OCI-LY7 (cell line): ENCODE measurements around the gene OR13G1. TPM values are rescaled to one million over a fixed set of nuclear protein-coding genes. Genes with fewer than 3 reads are reported as not detected.

Experiments
- BruUV-seq: library from RNA; stranded (reverse); fragments of 400-500 nt; replicated peaks from 2 replicates; lab custom pipeline; 2021; lab: Mats Ljungman, UMichigan
- CTCF ChIA-PET: fragments of 300-600 bp; sonication (Branson Sonifier 250); formaldehyde crosslinking; loops from one replicate; lab custom pipeline; 2022; ENCODE audit warnings: antibody characterized with exemption; ENCODE audit not compliant: unreplicated experiment; lab: Charles Lee
- POLR2A ChIA-PET: fragments of 300-600 bp; sonication (Branson Sonifier 250); formaldehyde crosslinking; loops from one replicate; lab custom pipeline; 2022; ENCODE audit warnings: antibody characterized with exemption; lab: Charles Lee
- DNase-seq: peaks from one replicate; pipeline ENCODE4 v3.0.0-alpha.2; 2015; ENCODE audit warnings: low spot score
- H2AFZ ChIP-seq: fragments of 200-600 bp; sonication (generic), shearing (Covaris generic); 2 replicates; pipeline ENCODE4 v1.6.1; 2014; ENCODE audit warnings: mild to moderate bottlenecking, antibody characterized with exemption, low read length, moderate library complexity
- H3K27ac ChIP-seq: fragments of 200-600 bp; sonication (generic); 2 replicates; pipeline ENCODE4 v1.5.1; 2014; ENCODE audit warnings: mixed run types, low read depth, mild to moderate bottlenecking, moderate library complexity, low read length, inconsistent platforms; ENCODE audit not compliant: poor library complexity, severe bottlenecking
- H3K36me3 ChIP-seq: fragments of 200-600 bp; sonication (generic); 2 replicates; pipeline ENCODE4 v1.6.1; 2014; ENCODE audit warnings: mild to moderate bottlenecking, antibody characterized with exemption, low read length, moderate library complexity, mixed read lengths; ENCODE audit not compliant: insufficient read depth
- H3K4me1 ChIP-seq: fragments of 200-600 bp; sonication (generic); 2 replicates; pipeline ENCODE4 v1.5.1; 2014; ENCODE audit warnings: mild to moderate bottlenecking, low read length; ENCODE audit not compliant: insufficient read depth, poor library complexity, severe bottlenecking
- H3K4me2 ChIP-seq: fragments of 200-600 bp; sonication (generic); 2 replicates; pipeline ENCODE4 v1.6.1; 2014; ENCODE audit warnings: mild to moderate bottlenecking, low read length
- H3K4me3 ChIP-seq: fragments of 200-600 bp; sonication (generic); 2 replicates; pipeline ENCODE4 v1.5.1; 2014; ENCODE audit warnings: mild to moderate bottlenecking, low read depth, low read length; ENCODE audit not compliant: poor library complexity, severe bottlenecking
- H3K79me2 ChIP-seq: fragments of 200-600 bp; sonication (generic); 2 replicates; pipeline ENCODE4 v1.6.1; 2016; ENCODE audit warnings: low read depth, mild to moderate bottlenecking, low read length, moderate library complexity, mixed read lengths; ENCODE audit not compliant: insufficient read depth
- H3K9me2 ChIP-seq: fragments of 200-600 bp; sonication (generic); 2 replicates; pipeline ENCODE4 v1.6.1; 2016; ENCODE audit warnings: mild to moderate bottlenecking, low read length, mixed read lengths; ENCODE audit not compliant: insufficient read depth
- H3K9me3 ChIP-seq: fragments of 200-600 bp; sonication (generic); 2 replicates; pipeline ENCODE4 v1.6.1; 2014; ENCODE audit warnings: mild to moderate bottlenecking, mixed run types, low read length, mixed read lengths
- H4K20me1 ChIP-seq: fragments of 200-600 bp; sonication (generic); 2 replicates; pipeline ENCODE4 v1.6.1; 2014; ENCODE audit warnings: mild to moderate bottlenecking, antibody characterized with exemption, low read length, moderate library complexity, mixed read lengths; ENCODE audit not compliant: insufficient read depth
- CTCF ChIP-seq: fragments of 200-600 bp; sonication (generic); conservative IDR thresholded peaks from 2 replicates; pipeline ENCODE4 v1.5.1; 2014; ENCODE audit warnings: mild to moderate bottlenecking, antibody characterized with exemption, low read length, moderate library complexity, mixed read lengths
- EZH2phosphoT487 ChIP-seq: fragments of 200-600 bp; sonication (generic); IDR thresholded peaks from 2 replicates; pipeline ENCODE4 v1.6.1; 2018; ENCODE audit warnings: low read depth, borderline replicate concordance, mild to moderate bottlenecking, mixed run types, antibody characterized with exemption, low read length, moderate library complexity, mixed read lengths
- intact Hi-C: fragments of 100-400 bp; cut with micrococcal nuclease; formaldehyde crosslinking; loops from one replicate; pipeline ENCODE4 v1.10.0; 2022; ENCODE audit not compliant: unreplicated experiment
- total RNA-seq, 2 experiments: library from RNA; depleted of rRNA in 1 of 2; stranded (reverse); fragments of >200 nt in 1 of 2; shearing (Covaris generic) in 1 of 2; gene quantifications; 2 replicates each; pipeline ENCODE4 v1.2.3, GENCODE V29; 2014 to 2022

Gene OR13G1
- total RNA-seq, 2 experiments from 2014 or later = not detected

DNA sequence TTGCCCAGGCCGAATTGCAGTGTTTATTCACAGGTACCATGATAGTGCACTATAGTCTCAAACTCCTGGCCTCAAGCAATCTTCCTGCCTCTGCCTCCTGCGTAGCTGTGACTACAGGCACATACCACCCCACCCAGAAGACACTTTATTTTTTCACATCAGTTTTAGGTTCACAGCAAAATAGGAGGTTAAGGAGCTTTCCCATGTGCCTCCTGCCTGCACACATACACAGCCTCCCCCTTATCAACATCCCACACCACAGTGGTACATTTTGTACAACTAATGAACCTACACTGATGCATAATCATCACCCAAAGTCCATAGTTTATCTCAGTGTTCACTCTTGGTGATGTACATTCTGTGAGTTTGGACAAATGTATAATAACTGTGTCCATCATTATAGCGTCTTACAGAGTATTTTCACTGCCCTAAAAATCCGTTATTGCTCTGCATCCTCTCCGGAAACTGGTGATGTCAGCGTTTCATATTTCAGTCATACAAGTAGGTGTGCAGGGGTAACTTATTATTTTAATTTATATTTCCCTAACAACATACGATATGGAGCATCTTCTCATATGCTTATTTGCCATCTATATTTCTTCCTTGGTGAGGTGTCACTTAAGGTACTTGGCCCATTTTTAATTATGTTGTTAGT, 23.2 kb downstream of the OR13G1 start:
- H3K4me1 ChIP-seq = no peaks in the 10 kb centered on the region
- no peak overlapping the region for H3K27ac ChIP-seq
- CTCF ChIA-PET = no interaction called here
- H3K79me2 ChIP-seq = no peaks in the 10 kb centered on the region
- no peaks in the 10 kb centered on the region for H4K20me1 ChIP-seq
- POLR2A ChIA-PET = no interaction called here
- H3K4me2 ChIP-seq = no peak overlapping the region
- no peaks in the 10 kb centered on the region for H3K9me3 ChIP-seq
- H3K4me3 ChIP-seq = no peak overlapping the region
- H3K9me2 ChIP-seq = no peaks in the 10 kb centered on the region
- intact Hi-C loops = no loop called here
- no TSS peak for BruUV-seq
- DNase-seq = no peak
- no peak overlapping the region for H2AFZ ChIP-seq
- TF ChIP-seq EZH2phosphoT487 (no peak), CTCF (no peak)
- H3K36me3 ChIP-seq = no peaks in the 10 kb centered on the region

DNA sequence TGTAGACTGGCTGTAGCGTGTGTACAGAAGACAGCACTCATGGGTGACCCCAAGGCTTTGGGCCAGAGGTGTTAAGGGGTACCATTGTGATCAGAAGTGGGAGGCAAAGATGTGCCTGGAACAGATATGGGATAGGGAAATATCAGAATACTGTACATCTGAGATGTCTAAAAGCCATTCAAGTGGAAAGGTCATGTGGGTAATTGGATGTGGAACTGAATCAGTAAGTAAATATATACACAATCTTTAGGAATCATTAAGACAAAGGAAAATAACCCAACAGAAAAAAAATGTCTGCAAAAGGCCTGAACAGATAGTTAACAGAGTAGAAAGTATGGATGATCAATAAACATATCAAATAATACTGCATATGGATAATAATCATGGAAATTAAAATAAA, 26.5 kb downstream of the OR13G1 start:
- Histone ChIP-seq H3K36me3 (no peaks in the 10 kb centered on the region), H3K79me2 (no peaks in the 10 kb centered on the region), H3K27ac (no peak overlapping the region), H3K9me2 (no peaks in the 10 kb centered on the region), H3K4me2 (no peak overlapping the region), H3K4me1 (no peaks in the 10 kb centered on the region), H3K9me3 (no peaks in the 10 kb centered on the region), H4K20me1 (no peaks in the 10 kb centered on the region), H3K4me3 (no peak overlapping the region), H2AFZ (no peak overlapping the region)
- no peak for TF ChIP-seq EZH2phosphoT487
- no peak for TF ChIP-seq CTCF
- ChIA-PET POLR2A (no interaction called here), CTCF (no interaction called here)
- BruUV-seq = no TSS peak
- DNase-seq = no peak
- intact Hi-C loops = no loop called here

DNA sequence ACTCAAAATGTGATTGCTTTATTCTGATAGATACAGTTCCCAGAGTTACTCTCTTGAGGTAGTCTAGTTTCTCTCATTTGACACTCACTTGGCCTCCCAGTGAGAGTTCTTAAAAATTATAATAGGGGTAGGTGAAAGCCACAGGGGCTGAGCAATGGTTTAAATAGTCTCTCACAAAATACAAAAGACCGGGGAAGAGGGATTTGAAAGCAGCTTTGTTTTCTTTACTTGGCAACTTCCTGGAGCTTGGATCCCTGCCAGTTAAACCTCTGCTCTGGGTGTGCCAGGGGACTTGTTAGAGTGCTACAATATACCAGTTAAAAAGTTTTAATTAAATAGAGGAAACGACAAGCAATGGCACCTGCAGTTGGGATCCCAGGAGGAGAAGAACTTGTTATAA, 31.7 kb downstream of the OR13G1 start:
- Histone ChIP-seq H3K4me3 (no peak overlapping the region), H2AFZ (no peak overlapping the region), H3K4me2 (no peak overlapping the region), H3K36me3 (no peaks in the 10 kb centered on the region), H3K79me2 (no peaks in the 10 kb centered on the region), H3K4me1 (no peaks in the 10 kb centered on the region), H3K9me2 (no peaks in the 10 kb centered on the region), H4K20me1 (no peaks in the 10 kb centered on the region), H3K9me3 (no peaks in the 10 kb centered on the region), H3K27ac (no peak overlapping the region)
- no peak for DNase-seq
- no TSS peak for BruUV-seq
- ChIA-PET CTCF (no interaction called here), POLR2A (interaction anchor here (1.3 kb wide), 1 partner anchor 10 kb away, joined by 3 read pairs; no protein-coding TSS in a partner anchor)
- intact Hi-C loops = no loop called here
- TF ChIP-seq EZH2phosphoT487 (no peak), CTCF (no peak)
